T-helper 2 cell (primary cell): ENCODE results near the gene ARHGEF17.
A peak's percentile ranks its signal among the peaks of the same experiment; 100 is the strongest.
"Not testable (repeated sequence)": the region's sequence is repeated elsewhere in the genome, so short reads cannot be mapped to it uniquely, and the experiment has no call there.

Source experiments
- DNase-seq, 5 experiments: peaks; one replicate each; pipeline versions ENCODE4 v3.0.0 to v3.0.0-alpha.2; 2012 to 2022

ARHGEF17 gene

DNA sequence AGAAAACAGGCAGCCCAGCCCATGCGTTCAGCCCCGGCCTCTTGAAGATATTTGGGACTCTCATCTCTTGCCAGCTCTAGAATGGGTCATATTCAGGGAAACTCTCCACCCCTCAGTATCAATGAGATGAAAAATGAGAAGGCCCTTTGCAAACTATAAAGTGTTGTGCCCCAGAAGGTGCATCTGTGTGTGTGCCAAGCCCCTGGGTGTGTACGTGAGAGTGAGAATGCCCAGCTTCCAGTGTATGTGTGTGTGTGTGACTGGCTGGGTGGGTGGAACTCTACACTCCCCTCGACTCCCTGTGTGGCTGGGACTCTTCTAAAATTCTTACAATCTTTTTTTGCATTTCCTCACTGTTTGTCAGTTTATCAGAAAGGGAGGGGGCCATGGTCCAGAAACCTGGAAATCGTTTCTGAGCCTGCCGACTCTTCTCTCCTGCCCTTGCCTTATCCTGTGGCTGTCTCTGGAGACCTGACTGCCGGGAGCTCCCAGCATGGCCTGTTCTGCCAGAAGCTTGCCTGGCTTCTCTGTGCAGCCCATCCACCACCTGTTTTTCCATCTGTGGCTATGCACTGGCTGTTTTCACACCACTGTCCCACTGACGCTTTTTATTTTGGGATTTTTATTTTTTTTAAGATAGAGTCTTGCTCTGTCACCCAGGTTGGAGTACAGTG is 34.7 kb upstream of the ARHGEF17 start:
- no peak for DNase-seq

DNA sequence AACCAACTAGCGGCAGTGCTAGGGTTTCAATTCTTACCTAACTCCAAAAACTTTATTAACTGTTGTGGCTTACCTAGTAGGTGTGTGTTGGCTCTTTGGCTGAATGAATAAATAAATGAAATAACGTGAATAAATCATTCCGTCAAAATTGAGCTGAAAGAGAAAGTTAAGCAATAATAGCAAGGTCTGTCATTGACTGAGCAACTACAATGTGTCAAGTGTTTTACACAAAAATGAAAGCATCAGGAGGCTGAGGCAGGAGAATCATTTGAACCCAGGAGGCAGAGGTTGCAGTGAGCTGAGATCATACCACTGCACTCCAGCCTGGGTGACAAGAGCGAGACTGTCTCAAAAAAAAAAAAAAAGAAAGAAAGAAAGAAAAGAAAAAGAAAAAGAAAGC is 33.9 kb upstream of the ARHGEF17 start:
- DNase-seq, result not testable (repeated sequence)

DNA sequence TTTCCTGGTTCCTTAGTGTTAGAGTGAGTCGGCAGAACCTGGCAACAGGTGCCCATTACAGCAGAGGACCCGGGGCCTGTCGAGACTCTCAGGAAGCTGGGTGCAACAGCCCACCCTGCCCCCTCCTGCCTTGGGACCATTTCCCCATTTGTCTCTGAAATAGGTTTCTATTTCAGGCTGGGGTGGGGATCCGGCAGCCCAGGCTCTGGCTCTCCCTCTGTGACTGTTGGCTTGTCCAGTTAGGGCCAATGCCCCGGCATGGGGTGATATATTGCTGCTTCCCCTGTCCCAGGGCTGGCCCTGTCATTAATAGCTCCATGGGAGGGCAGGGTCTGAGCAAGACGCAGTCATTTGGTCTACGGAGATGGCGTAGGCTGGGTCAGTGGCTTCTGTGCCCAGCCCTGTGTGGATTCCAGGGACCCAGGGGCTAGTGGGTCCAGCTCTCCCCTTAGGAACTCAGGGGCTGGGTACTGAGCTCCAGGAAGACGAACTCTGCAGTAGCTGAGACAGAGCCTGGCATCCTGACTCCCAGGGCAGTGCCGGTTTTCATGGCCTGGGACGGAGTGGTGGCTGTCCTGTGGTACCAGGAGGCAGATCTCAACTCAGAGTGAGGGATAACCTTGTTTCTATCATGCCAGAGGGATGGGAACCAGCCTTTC is 33.2 kb upstream of the ARHGEF17 start:
- no peak for DNase-seq

DNA sequence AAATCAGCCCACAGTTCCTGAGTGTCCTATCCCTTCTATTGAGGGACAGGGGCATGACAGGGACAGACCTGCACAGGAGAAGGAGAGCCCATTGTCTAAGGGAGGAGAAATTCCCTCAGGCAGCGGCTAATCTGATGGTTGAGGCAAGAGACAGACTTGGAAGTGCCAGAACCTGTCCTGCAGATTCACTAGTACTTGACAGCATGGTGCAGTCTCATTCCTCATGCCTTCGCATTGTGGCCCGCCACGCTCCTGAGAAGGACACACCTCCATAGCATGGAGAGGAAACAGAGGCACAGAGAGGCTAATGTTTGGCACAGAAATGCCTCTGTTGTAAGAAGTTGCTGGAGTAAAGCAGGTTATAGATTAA is 32.7 kb upstream of the ARHGEF17 start:
- DNase-seq, result no peak

DNA sequence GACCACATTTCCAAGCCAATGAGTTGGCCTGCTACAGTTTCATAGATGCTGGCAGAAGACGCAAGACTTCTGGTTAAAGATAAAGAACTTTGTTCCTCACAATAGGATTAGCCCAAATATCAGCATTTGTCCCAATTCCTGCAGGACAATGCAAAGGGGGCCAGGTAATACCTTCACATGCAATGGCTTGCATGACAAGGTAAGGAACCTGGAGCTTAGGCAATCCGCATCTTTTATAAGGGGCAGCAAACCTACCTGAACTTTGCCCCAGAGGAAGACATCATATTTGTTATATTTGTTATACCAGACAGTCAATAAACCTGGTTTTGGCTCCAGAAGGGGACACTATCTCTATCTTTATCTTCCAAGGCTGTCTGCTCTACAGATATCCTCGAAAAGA is 30.6 kb upstream of the ARHGEF17 start:
- no peak for DNase-seq

DNA sequence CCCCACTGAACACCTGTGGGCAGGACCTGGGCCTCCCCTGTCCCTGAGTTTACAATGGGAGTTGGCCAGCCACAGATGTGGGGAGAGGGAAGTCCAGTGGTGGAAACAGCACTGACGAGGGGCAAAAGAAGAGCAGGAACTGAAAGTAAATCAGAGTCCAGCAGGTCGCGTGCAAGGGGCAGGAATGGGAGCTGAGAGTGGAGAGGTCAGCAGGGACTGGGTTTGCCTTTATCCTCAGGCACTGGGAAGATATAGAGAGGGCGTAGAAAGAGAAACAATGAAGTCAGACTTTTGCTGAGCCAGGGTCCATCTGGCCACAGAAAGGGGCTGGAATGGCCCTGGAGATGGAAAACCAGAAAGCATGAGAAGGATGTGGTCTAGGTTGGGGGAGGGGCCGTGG is 27.4 kb upstream of the ARHGEF17 start:
- DNase-seq, result no peak

DNA sequence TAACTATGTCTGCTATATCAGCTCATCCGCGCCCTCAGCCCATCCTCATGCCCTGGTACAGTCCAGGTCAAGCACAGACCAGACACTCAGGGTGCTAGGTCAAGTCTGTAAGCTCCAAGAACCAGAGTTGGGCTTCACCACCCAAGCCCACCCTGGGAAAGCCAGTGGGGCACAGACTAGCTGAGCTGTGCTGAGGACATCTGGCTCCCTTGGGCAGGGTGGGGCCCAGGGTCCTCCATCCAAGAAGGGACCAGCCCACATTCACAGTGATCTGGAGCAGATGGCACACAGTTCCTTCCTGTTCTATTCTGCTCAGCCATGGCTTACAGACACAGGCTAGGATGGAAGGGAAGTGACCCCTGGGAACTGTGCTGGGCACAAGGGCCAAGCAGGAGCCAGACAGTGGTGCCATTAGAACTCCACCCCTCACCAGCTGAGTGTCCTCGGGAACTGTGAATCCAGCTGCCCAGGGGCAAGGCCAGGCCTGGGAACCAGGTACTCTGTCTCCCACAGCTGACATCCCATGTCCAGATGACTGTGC is 26.8 kb upstream of the ARHGEF17 start:
- DNase-seq, result no peak

DNA sequence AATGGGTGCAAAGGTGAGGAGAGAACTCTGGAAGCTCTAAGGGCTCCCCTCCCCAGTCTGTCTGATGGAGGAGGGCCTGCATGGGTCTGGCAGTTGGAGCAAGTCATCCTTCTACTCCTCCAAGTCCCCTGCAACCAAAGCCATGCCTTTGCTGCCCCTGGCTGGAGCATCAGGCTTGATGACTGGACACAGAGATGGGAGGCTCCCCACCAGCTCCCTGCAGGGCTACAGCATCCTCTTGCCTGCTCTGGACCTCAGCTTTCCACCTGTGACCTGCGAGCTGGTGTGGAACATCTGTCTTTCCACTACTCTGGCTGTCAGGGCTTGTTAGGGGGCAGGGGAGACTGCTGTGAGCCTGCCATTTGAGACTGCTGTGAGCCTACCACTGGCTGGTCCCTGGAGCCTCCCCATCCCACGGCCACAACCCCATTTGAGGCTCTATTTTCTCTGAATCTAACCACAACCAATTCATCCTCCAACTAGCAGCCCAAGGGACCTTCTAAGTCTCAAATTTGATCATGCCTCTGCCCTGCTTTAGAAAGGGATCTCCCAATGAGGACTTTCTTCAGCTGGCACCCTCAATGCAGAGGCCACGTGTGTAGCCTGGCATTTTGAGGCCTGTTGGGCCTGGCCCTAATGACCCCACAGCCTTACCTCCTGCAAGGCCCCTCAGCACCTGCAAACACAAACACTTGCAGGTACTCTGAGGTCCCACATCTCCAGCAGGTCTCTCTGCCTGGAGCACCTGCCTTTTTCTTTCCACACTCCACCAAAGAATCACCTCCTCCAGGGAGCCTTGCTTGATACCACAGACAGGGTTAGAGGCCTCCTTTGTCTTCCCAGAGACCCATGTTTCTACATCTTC is 26.0 kb upstream of the ARHGEF17 start:
- no peak for DNase-seq

DNA sequence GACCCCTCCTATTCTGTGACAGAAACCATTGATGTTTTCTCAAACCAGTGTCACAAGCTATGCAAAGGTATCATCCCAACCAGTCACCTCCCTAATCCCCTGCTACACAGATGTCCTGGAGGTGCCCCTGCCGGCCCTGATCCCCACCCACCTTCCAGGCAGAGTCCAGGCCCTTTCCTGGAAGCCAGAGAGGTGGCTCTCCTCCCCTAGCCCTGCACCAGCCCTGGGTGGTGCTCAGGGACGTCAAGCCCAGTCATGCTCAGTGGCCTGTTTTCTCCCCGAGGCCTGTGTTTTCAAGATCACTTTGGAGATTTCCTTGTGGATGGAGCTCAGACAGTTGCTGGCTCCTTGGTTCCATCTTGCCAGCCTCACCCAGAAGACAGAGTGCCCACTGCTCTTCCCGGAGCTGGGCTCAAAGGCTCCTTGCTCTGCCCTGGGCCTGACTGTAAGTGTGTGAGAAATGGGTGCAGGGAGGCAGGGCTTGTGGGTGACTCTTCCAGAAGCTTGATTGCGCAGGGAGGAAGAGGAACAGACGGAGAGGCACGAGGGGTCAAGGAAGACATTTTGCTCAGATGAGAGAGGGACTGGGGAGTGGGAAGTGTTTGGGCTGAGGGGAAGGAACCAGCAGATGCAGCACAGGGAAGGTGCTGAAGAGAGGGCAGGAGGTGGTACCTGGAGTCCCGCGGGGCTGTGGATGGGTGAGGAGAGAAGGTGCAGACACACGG is 24.6 kb upstream of the ARHGEF17 start:
- no peak for DNase-seq

DNA sequence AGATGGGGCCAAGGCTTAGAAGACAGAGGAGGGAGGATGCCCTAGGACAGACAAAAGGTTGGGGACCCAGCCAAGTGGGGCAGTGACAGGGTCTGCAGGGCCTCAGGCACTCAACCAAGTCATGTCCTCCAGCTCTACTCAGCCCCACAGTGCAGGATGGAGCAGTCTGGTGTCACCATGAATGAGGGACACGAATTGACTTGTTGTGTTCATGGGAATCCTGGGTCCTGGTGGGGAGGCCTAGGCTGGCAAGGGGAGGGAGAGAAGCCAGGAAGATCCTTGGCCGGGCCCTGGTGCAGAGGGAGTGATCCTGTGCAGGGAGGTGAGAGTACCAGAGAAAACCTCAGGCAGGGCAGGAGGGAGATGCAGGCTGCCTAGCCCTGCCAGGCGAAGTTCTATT is 24.0 kb upstream of the ARHGEF17 start:
- DNase-seq, result no peak

DNA sequence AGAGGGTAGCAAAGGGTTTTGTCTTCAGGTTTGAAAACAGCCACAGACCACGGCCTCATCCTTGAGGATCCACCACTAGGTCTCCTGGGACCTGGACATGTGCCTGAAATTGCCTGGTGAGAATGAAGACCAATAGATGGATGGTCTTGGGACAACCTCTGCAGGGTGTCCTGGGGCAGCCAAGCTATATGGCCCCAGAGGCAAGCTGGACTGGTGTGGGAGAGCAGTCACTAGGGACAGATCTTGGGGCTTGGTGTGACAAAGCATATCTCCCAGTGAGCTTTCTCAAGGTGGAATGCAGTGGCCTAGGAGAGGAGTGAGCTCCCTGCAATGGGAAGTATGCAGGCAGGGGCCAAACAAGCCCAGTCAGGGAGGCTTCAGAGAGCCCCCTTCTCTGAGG is 22.4 kb upstream of the ARHGEF17 start:
- no peak for DNase-seq

DNA sequence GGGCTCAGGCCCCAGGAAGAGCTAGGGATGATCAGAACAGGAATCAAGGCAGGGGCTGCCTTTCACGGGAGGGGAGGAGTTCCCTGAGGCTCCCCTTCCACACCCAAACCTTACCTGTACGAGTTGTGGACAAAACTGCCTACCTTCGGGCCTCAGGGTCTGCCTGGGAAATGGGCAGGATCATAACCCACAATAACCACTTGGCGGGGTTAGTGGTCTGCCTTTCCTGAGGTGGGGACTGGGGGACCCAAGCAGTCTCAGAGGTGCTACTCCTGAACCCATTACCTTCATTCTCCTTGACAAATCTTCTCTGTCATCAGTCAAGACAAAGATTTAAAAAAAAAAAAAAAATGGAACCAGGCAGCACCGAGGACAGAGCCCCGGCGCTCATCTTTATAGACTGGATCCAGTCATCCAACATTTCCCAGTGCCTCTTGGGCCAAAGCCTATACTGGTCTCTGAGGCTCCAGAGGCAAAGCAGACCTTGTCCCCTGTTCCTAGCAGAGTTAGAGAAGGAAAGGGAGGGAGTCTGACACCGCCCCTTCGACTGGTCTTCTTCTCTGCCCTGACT is 21.8 kb upstream of the ARHGEF17 start:
- no peak for DNase-seq

DNA sequence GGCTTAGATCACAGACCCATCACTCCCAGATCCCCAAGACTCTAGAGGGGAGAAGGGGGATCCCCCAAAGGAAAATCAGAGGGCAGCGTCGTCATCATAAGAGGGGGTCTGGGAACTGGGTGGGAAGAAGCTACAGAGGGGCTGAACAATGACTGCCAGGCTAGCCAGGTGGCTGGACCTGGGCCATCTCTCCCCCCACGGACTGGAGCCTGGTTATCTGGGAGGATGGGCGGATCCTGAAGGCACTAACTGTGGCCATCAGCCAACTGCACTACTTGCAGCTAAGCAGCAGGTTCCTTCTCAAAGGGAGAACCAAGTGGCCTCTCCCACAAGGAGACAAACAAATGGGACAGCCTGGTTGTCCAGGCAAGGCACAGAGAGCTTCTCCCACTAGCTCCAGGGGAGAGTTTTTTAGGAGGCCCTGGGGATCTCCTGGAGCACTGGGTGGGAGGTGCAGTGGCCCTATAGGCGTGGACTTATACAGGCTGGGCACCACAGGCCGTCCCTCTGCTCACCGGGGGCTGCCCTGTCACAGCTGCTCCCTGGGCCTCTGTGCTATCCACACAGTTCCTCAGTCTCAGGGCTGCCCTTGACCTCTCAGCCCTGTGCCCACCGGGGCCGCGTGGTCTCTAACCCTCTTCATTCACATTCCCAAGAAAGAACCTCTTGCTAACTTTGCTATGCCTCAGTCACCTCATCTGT is 20.5 kb upstream of the ARHGEF17 start:
- DNase-seq, result no peak

DNA sequence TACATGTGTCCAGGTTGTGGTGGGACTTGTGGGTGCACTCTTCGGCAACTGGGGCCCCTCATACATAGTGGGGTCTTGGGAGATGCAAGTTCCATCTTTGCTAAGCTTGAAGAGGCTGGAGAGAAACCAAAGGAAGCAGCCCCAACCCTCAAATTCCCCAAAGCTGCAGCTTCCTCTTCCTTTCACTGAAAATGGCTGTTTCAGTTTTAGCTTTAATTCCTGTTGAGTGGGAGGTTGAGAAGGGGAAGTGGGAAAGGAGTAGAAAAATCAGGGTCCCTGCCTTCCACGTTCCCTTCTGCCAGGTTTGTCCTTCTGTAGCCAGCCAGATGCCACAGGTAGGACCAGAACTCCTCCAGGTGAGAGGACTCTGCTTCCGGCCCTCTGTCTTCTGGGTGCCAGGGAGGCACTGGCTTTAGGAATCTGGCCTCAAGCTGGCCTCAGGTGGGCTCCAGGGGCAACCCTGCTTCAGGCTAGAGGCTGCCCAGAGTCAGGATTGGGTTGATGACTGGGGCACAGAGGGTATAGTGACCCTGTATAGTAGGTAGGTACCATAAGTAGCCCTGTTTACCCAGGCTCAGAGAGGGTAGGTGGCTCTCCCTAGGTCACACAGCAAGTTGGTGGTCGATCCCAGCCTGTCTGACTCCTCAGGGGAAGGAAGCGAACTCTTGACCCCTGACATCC is 19.7 kb upstream of the ARHGEF17 start:
- no peak for DNase-seq

DNA sequence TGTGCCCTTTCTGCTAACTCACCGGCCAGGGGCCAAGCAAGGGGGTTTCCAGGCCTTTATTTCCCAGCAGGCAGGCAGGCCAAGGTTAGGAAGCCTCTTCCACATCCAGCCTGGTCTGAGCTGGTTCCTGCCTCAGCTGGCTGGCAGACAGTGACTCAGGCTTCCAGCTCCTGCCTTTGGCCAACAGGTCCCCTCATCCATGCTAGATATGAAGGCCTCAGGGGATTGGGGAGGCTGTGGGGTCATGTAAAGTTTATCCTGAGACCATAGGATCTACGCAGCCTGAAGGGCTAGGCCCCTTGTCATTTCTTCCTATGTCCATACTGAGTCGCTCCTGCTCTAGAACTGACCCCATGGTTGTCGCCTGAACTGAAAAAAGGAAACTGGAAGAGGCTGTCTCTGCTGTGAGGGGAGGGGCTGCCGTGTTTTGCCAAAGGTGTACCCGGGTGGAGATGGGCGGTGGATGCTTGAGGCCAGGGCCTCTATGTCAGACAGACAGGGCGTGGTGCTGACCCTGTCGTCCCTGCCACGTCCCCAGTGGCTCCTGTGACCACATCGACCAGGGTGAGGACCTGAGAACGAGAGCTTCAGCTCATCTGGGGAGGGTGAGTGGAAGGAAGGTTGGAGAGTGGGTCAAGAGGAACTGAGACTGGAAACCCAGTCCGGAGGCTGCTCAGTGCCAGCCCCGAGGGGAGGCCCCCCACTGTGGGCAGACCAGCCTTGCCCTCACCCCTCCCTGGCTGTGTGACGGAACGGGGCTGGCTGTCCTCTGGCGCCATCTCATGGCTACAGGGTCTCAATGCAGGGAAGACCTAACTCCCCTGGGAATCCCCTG is 19.0 kb upstream of the ARHGEF17 start:
- peak in 3 of 5 experiments; percentile 20 to 35 (median 32) for DNase-seq

DNA sequence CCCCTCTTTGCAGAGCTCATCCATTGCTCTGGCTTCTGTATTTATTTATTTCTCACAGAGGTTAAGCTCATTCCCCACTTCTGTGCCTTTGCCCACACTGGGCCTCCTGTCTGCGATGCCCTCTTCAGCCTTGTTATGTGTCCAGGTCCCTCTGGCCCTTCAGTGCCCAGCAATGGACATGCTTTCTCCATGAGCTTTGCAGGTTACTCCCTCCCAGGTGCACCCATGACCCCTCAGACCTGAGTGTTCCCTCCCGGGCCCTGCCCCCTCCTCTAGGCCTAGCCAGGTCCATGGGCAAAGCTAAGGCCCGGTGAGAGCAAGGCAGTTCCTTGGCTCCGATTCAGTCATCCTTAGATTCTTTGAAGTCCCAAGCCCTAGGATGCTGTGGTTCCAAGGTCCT is 17.5 kb upstream of the ARHGEF17 start:
- DNase-seq, result no peak

DNA sequence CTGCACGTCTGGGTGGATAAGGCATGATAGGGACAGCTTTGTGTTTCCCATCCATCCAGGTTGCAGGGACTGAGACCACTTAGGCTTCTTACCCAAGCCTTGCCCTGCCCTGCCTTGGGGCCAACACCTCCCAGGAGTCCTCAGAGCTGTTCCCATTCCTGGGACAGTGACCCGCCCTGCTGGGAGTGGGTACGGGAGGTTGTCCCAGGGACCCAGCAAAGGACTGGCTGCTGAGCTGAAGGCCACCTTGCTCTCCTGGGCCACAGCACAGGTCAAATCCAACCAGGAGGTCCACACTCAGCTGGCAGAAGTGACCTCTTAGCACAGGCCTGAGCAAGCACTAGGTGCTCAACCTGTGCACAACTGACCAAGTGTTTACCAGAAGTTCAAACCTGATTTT is 16.9 kb upstream of the ARHGEF17 start:
- DNase-seq, result no peak

DNA sequence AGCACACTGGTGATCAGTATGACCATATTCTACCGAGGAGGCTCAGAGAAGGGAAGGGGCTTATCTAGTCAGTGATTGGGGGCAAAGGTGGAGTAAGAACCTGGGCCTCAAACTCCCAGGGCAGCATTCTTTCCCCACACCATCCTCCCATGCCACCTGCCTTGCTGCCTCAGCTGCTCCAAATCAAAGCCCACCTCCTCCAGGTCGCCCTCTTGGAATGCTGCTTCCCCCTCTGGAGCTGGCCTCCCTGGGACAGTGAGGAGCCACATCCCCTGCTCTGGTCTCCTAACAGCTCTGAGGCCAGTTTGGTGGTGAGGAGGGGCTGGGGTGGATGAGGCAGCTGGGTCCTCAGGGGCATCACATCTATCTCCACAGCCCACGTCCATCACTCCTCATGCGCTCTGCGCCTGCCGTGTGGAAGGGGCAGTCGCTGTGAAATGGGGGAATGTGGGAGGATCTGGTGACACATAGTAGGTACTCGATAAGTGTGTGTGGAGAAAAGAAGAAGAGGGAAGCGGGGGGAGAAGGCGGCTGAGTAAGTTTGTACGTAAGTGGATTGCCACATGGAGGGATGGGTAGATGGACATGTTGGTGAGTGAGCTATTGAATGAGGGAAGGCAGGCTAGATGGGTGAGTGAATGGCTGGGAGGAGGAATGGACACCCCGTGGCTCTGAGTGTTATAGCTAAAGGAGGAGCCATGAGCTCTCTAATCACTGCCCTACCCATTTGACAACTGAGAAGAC is 16.1 kb upstream of the ARHGEF17 start:
- no peak for DNase-seq

DNA sequence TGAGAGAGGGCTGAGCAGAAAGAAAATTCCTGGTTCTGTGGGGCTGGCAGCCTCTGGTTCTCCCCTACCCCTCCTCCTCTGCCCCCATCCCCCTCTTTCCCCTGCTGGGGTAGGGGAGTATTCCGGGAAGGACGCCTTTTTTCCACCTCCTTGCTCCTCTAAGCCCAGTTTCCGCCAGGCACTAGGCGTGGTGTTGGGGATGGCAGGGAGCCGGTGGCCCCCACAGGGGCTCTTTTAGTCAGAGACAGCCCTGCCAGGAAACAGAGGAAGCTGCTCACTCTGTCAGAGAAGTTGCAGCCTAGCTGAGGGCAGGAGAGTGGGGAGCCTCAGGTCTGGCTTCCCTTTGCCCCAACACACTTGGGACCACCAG is 15.6 kb upstream of the ARHGEF17 start:
- no peak for DNase-seq
